ENCODE results near the gene UBE2J2.

DNA sequence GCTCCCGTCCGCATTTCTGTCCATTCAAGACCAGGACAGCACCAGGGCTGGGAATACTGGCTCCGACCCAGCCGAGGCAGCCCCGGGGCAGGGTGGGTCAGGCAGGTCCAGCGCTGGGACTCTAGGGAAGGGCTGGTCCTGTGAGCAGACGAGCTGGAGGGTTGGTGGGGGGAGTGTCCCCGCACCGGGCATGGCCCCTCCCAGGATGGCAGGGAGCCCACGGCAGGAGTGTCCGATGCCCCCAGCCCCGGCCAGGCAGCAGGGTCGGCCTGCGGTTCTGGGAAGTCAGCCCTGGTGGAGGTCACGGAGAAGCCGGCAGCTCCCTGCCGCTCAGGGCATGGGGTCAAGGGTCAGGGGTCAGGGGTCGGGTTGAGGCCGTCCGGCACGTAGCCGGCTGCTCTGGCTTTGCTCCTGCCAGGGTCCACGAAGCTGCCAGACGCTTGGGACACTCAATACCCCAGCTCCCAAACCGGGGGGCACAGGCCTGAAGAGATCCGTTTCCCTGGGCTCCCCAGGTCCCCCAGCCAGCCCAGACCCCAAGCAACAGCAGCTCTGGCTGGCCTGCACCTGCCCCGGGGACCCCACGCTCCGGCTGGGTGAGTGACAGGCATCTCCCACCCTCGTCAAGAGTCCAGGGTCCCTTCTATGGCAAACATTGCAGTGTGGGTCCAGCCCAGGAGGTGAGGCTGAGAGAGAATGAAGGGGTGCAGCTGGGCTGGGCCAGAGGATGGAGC lies 33.9 kb downstream of the UBE2J2 start:
- TF ChIP-seq POLR2A (IDR thresholded peaks at IDR 0.05): no peak
- TF ChIP-seq, protein P1, sequence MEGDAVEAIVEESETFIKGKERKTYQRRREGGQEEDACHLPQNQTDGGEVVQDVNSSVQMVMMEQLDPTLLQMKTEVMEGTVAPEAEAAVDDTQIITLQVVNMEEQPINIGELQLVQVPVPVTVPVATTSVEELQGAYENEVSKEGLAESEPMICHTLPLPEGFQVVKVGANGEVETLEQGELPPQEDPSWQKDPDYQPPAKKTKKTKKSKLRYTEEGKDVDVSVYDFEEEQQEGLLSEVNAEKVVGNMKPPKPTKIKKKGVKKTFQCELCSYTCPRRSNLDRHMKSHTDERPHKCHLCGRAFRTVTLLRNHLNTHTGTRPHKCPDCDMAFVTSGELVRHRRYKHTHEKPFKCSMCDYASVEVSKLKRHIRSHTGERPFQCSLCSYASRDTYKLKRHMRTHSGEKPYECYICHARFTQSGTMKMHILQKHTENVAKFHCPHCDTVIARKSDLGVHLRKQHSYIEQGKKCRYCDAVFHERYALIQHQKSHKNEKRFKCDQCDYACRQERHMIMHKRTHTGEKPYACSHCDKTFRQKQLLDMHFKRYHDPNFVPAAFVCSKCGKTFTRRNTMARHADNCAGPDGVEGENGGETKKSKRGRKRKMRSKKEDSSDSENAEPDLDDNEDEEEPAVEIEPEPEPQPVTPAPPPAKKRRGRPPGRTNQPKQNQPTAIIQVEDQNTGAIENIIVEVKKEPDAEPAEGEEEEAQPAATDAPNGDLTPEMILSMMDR (IDR thresholded peaks at IDR 0.05): no peak

Measured in body of pancreas (tissue), 4 donors.